MM.1S (cell line): ENCODE measurements around the gene CCL16.

Source experiments
- DNase-seq: peaks from one replicate; pipeline ENCODE4 v3.0.0-alpha.2; 2015
- H2AFZ ChIP-seq: fragments of 300-600 bp; sonication (generic); 2 replicates; pipeline ENCODE4 v1.6.0; 2016; ENCODE audit warnings: antibody characterized with exemption, low read length
- H3F3A ChIP-seq: fragments of 300-600 bp; sonication (generic); 2 replicates; pipeline ENCODE4 v1.6.1; 2016; ENCODE audit warnings: mild to moderate bottlenecking, antibody characterized with exemption, low read length, moderate library complexity, mixed read lengths; ENCODE audit not compliant: insufficient read depth
- H3K27ac ChIP-seq: fragments of 300-600 bp; sonication (generic); 2 replicates; pipeline ENCODE4 v1.5.1; 2016; ENCODE audit warnings: mild to moderate bottlenecking, low read length
- H3K27me3 ChIP-seq: fragments of 300-600 bp; sonication (generic); replicated peaks from 2 replicates; pipeline ENCODE4 v1.6.0; 2016; ENCODE audit warnings: low read length; ENCODE audit not compliant: insufficient read depth
- H3K36me3 ChIP-seq: fragments of 300-600 bp; sonication (generic); replicated peaks from 2 replicates; pipeline ENCODE4 v1.6.1; 2016; ENCODE audit warnings: mild to moderate bottlenecking, low read length, mixed read lengths; ENCODE audit not compliant: insufficient read depth
- H3K4me1 ChIP-seq: fragments of 300-600 bp; sonication (generic); 2 replicates; pipeline ENCODE4 v1.6.1; 2016; ENCODE audit warnings: low read length, mixed read lengths
- H3K4me2 ChIP-seq: fragments of 300-600 bp; sonication (generic); 2 replicates; pipeline ENCODE4 v1.6.0; 2016; ENCODE audit warnings: low read depth, low read length
- H3K4me3 ChIP-seq: fragments of 300-600 bp; sonication (generic); 2 replicates; pipeline ENCODE4 v1.5.1; 2016; ENCODE audit warnings: low read length, mixed read lengths
- H3K79me2 ChIP-seq: fragments of 300-600 bp; sonication (generic); 2 replicates; pipeline ENCODE4 v1.6.1; 2016; ENCODE audit warnings: mixed run types, low read length, mixed read lengths
- H3K9ac ChIP-seq: fragments of 300-600 bp; sonication (generic); 2 replicates; pipeline ENCODE4 v1.6.1; 2016; ENCODE audit warnings: low read length, mixed read lengths
- H3K9me2 ChIP-seq: fragments of 300-600 bp; sonication (generic); replicated peaks from 2 replicates; pipeline ENCODE4 v1.6.1; 2016; ENCODE audit warnings: mild to moderate bottlenecking, low read length, mixed read lengths; ENCODE audit not compliant: insufficient read depth
- H3K9me3 ChIP-seq: fragments of 300-600 bp; sonication (generic); replicated peaks from 2 replicates; pipeline ENCODE4 v1.6.1; 2016; ENCODE audit warnings: mild to moderate bottlenecking, low read length, mixed read lengths; ENCODE audit not compliant: insufficient read depth
- H4K20me1 ChIP-seq: fragments of 300-600 bp; sonication (generic); 2 replicates; pipeline ENCODE4 v1.6.1; 2016; ENCODE audit warnings: mild to moderate bottlenecking, low read length, moderate library complexity, mixed read lengths; ENCODE audit not compliant: insufficient read depth
- CTCF ChIP-seq: fragments of 300-600 bp; sonication (generic); IDR thresholded peaks from 2 replicates; pipeline ENCODE4 v1.5.1; 2016; ENCODE audit warnings: antibody characterized with exemption, low read length, mixed read lengths
- EZH2 ChIP-seq: fragments of 300-600 bp; sonication (generic); optimal IDR thresholded peaks from 2 replicates; pipeline ENCODE3; 2017; ENCODE audit warnings: low read depth, mild to moderate bottlenecking, antibody characterized with exemption, low read length, mixed read lengths
- EZH2phosphoT487 ChIP-seq: fragments of 300-600 bp; sonication (generic); IDR thresholded peaks from 2 replicates; pipeline ENCODE4 v1.6.1; 2018; ENCODE audit warnings: antibody characterized with exemption, low read length

CCL16 gene

GRCh38 chr17:35927714-35928113 lies 53.6 kb downstream of the CCL16 start:
- Histone ChIP-seq H3K4me1 (peaks cover 5% of the 10 kb centered on the region; the same call in 1 of the 2 replicates), H3K9me2 (no peaks in the 10 kb centered on the region), H3K4me2 (no peak overlapping the region), H3K4me3 (no peak overlapping the region), H4K20me1 (no peaks in the 10 kb centered on the region), H3K9me3 (no peaks in the 10 kb centered on the region), H3K27me3 (no peaks in the 10 kb centered on the region), H3K79me2 (no peaks in the 10 kb centered on the region), H3K36me3 (no peaks in the 10 kb centered on the region), H2AFZ (no peak overlapping the region), H3F3A (no peaks in the 10 kb centered on the region), H3K9ac (no peak overlapping the region), H3K27ac (no peak overlapping the region)
- DNase-seq = no peak
- no peak for TF ChIP-seq EZH2phosphoT487
- TF ChIP-seq CTCF = no peak
- no peak for TF ChIP-seq EZH2
